ENCODE results near the gene MB21D2. TPM values are rescaled to one million over a fixed set of nuclear protein-coding genes. Genes with fewer than 3 reads are reported as not detected.

Gene MB21D2
- polyA plus RNA-seq, 1 donor: 17.5 TPM

- DNase-seq (ENCODE audit: low read depth): no peak
Observed at GRCh38 chr3:192923731-192924130, 6.1 kb upstream of the MB21D2 start.

DNA sequence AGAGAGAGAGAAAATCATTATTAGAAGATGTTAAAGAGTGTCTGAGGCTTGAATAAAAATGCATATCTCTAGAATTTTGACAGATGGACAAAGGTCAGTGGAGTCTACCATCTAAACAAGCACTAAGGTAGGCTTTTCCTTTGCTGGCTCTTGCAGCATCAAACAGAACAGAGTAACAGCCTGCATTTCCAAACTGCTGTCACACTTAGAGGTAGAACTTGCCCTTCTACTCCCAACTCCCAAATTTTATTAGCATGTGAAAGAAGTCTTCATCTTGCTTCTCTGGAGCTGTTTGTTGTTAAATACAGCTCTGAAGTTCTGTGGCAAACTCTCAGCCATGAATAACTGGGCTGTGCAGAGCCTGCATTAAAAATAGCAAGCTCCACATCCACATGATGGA, 4.1 kb upstream of the MB21D2 start:
- DNase-seq (ENCODE audit: low read depth): no peak

DNA sequence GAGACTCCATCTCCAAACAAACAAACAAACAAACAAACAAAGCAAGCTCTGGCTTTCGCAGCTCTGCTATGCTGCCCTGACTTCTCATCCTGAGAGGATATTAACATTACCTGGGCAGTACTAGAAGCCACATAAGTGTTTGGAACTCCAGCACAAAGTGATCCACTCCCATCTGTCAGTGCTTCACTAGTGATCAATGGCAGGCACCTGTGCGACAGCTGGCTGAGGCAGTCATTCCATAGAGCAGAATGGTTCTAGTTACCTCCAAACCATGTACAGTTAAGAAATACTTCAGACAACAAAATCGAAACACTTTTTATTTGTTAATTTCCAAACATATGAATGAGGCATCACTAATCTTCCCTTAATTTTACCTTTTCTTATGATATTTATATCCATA, 2.8 kb upstream of the MB21D2 start:
- no peak for DNase-seq (ENCODE audit: low read depth)

DNA sequence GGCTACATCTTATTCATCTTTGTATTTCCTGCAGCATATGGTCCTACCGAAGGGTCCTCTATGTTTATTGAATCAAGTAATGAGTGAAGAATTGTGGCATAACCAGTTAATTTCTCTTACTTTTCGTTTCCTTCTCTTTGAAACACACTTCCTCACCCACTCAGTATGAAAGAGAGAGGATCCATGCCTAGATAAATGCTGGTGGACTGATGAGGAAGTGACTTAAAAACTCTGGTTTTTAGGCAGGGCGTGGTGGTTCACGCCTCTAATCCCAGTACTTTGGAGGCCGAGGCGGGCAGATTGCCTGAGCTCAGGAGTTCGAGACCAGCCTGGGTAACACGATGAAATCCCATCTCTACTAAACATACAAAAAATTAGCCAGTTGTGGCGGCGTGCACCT, 2.2 kb upstream of the MB21D2 start:
- DNase-seq (ENCODE audit: low read depth): no peak

DNA sequence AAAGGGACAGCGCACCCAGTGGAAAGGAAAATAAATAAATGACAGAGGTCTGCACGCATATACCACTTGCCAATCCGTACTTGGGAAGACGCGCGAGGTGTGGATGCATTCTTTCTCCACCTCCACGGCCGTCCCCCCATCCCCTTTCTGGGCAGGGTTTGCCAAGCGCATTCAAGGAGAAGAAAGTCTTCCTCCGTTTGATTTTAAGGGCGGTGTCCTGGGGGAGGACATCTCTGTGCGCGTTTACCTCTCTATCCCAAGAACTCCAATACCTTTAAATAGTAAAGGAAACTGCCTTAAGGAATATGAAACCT, 576 bp upstream of the MB21D2 start:
- no peak for DNase-seq (ENCODE audit: low read depth)

GRCh38 chr3:192917028-192917403, 640 bp downstream of the MB21D2 start:
- DNase-seq (ENCODE audit: low read depth): no peak

- DNase-seq (ENCODE audit: low read depth): no peak
Observed at GRCh38 chr3:192916371-192917027, 1.2 kb downstream of the MB21D2 start.

- DNase-seq (ENCODE audit: low read depth): no peak
Observed at GRCh38 chr3:192915722-192916121, 1.9 kb downstream of the MB21D2 start.

DNA sequence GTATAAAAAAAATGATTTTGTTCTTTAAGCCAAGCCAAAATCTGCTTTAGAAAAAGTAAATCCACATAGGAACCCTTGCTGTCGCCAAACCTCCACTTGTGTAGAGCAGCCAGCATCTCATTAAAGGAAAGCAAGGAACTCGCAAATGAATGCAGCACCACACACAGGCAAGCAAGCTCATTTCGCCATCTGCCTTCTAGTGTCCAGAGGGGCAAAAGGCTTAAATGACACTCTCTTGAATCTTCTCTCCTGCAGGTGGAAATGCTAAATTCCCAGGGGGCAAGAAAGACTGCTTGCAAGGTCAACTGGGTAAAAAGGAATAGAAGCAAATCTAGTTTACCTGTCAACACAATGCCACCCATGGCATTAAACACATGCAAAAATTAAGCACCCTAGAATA, 2.4 kb downstream of the MB21D2 start:
- DNase-seq (ENCODE audit: low read depth): no peak

GRCh38 chr3:192914848-192915247, 2.8 kb downstream of the MB21D2 start:
- DNase-seq (ENCODE audit: low read depth): no peak

GRCh38 chr3:192913540-192913939, 4.1 kb downstream of the MB21D2 start:
- DNase-seq (ENCODE audit: low read depth): no peak

DNA sequence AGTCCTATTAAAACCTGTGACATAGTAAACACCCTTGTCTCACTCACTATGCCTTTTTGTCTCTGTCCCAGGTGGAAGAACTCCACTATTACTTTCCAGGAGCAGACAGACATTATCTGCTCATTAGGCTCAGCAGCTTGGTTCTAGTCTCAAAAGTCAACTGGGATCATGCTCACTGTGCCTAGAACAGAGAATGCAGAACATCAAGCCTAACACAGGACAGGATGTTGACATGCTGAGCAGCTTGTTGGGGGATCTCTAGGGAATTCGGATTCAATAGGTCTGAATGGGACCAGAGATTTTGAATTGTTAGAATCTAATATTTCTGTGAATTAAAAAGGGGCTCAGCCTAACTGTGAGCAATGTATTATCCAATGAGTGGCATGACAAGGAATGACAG, 6.4 kb downstream of the MB21D2 start:
- no peak for DNase-seq (ENCODE audit: low read depth)

- no peak for DNase-seq (ENCODE audit: low read depth)
Observed at GRCh38 chr3:192907784-192908183, 9.9 kb downstream of the MB21D2 start.

GRCh38 chr3:192906940-192907339, 10.7 kb downstream of the MB21D2 start:
- no peak for DNase-seq (ENCODE audit: low read depth)

- DNase-seq (ENCODE audit: low read depth): no peak
Observed at GRCh38 chr3:192905980-192906678, 11.5 kb downstream of the MB21D2 start.

- DNase-seq (ENCODE audit: low read depth): no peak
Observed at GRCh38 chr3:192904632-192905289, 12.9 kb downstream of the MB21D2 start.

- no peak for DNase-seq (ENCODE audit: low read depth)
Observed at GRCh38 chr3:192902549-192902948, 15.1 kb downstream of the MB21D2 start.

DNA sequence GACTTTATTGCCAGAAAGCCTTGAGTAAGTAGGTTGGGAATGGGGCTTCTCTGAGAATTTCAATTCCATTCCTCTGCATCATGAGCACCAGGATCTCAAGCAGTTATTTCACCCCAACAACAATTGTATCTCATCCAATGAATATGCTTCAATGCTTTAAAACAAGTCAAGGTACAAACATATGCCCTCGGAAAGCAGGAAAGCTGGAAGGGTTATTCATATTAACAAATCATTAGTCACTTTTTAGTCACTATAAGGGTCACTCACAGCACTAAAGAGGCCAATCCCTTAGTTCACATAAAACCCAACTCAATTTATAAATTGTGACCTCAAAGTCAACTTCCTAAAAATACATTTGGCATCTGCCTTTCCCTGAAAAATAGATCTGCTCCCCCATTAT, 16.2 kb downstream of the MB21D2 start:
- no peak for DNase-seq (ENCODE audit: low read depth)

- DNase-seq (ENCODE audit: low read depth): no peak
Observed at GRCh38 chr3:192899540-192899982, 18.1 kb downstream of the MB21D2 start.

- no peak for DNase-seq (ENCODE audit: low read depth)
Observed at GRCh38 chr3:192897005-192897404, 20.7 kb downstream of the MB21D2 start.

GRCh38 chr3:192896208-192896607, 21.4 kb downstream of the MB21D2 start:
- no peak for DNase-seq (ENCODE audit: low read depth)

GRCh38 chr3:192894676-192895075, 23.0 kb downstream of the MB21D2 start:
- DNase-seq (ENCODE audit: low read depth): no peak

GRCh38 chr3:192892981-192893700, 24.5 kb downstream of the MB21D2 start:
- no peak for DNase-seq (ENCODE audit: low read depth)

Measured in forelimb muscle (tissue), 1 donor.